Uterus (tissue), 2 donors: ENCODE measurements around the gene ELOF1.

ENCODE experiments used
- CTCF ChIP-seq, 4 experiments: fragments of 200-600 bp in 2 of 4; fragments of 450-650 bp in 2 of 4; sonication (generic) in 2 of 4; IDR thresholded peaks; one replicate each; pipeline ENCODE4 v1.5.1; 2016 to 2019; ENCODE audit warnings: antibody characterized with exemption in 4 of 4, mild to moderate bottlenecking in 2 of 4, moderate library complexity in 1 of 4
- POLR2A ChIP-seq, 2 donors: fragments of 450-650 bp; IDR thresholded peaks; one replicate each; pipeline ENCODE4 v1.6.1; 2016; ENCODE audit warnings: antibody characterized with exemption in 2 of 2, mild to moderate bottlenecking in 1 of 2, moderate library complexity in 1 of 2

GRCh38 chr19:11598103-11598483, 39.1 kb upstream of the ELOF1 start:
- TF ChIP-seq CTCF (IDR thresholded peaks at IDR 0.05): no peak
- no peak for TF ChIP-seq POLR2A (IDR thresholded peaks at IDR 0.05)
